GM19238 (cell line): ENCODE results near the gene BRSK2.

Experiments
- DNase-seq: peaks from one replicate; pipeline ENCODE4 v3.0.0; 2011; ENCODE audit warnings: low spot score; ENCODE audit not compliant: insufficient read length

BRSK2 gene

GRCh38 chr11:1510928-1511327, 121.2 kb downstream of the BRSK2 start:
- no peak for DNase-seq

GRCh38 chr11:1511937-1512496, 122.3 kb downstream of the BRSK2 start:
- no peak for DNase-seq
